GM18909 (cell line): ENCODE measurements around the gene ADA.
"Not testable (repeated sequence)": the region's sequence is repeated elsewhere in the genome, so short reads cannot be mapped to it uniquely, and the experiment has no call there.

ENCODE experiments used
- ATAC-seq: cut with Tn5 transposase; IDR thresholded peaks from one replicate; pipeline ENCODE4 v1.9.1; 2021; ENCODE audit warnings: mild to moderate bottlenecking; ENCODE audit not compliant: unreplicated experiment, poor library complexity

ADA gene

DNA sequence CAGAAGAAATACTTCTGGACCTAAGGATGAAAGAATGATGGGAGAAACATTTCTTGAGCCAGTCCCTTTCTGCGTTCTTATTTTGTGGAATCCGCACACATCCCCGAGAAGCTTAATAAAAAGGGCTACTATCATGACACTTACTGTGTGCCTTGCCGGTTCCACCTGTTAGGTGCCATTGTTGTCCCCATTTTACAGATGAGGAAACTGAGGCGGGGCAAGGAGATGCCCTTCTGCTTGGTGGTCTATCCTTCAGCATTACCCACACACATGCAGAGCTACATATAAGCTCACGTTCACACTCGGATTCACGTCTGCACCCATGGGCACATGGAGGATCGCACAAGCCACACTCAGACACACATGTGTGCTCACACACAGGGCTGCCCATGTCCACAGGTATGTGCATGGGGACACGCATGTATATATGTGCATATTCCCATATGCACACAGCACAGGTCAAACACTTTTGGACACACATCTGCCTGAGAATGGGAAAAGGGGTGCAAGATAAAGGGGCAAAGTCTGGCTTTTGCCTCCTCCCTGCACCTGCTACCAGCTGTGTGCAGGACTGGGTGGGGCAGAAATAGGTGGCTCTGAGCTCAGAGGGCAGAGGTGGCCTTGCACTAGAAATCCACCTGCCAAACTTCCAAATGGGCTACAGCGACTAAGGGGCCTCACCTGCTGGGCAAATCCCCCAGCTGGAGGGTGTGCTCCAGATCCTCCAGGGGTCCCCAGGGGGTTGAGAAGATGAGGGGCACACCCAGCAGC, 30.5 kb upstream of the ADA start:
- ATAC-seq = no peak

DNA sequence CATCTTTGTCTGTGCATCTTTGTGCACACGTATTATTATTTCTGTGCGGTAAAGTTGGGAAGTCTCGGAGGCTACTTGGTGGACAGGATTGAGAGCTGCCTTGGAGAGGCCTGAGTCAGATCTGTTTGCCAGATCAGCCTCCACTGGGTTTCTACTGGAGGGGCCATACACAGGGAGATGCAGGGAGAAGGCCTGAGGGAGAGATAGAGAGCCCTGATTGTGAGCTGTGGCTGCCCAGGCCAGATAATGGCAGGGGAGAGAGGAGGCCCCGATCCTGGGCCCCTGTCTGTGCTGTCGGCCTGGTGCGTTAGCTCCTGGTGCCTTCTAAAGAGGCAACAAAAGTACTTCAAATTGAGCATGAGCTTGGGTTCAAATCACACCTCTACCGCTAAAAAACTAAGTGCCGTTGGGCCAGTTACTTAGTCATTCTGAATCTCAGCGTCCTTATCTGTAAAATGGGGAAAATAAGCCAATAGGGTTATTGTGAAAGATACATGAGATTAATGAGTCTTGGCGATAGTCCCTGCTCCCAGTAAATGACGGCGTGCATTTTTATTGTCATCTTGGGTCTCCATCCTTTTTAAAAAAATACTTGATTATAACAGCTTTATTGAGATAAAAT, 27.6 kb upstream of the ADA start:
- ATAC-seq = no peak

DNA sequence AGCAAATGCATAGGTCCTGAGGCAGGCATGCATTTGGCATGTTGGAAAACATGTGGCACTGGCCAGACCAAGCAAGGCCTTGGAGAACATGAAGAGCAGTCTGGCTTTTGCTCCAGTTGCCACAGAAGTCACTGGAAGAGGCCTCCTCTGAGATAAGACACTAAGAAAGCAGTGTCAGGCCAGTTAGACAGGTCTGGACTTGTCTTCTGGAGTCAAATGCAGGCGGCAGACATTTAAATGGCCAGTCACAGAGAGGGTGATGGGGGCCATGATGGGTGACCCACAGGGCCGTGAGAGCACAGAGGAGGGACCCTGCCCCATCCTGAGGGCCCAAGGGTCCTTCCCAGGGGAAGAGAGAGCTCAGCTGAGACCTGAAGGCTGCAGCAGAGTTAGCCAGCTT, 26.7 kb upstream of the ADA start:
- no peak for ATAC-seq

DNA sequence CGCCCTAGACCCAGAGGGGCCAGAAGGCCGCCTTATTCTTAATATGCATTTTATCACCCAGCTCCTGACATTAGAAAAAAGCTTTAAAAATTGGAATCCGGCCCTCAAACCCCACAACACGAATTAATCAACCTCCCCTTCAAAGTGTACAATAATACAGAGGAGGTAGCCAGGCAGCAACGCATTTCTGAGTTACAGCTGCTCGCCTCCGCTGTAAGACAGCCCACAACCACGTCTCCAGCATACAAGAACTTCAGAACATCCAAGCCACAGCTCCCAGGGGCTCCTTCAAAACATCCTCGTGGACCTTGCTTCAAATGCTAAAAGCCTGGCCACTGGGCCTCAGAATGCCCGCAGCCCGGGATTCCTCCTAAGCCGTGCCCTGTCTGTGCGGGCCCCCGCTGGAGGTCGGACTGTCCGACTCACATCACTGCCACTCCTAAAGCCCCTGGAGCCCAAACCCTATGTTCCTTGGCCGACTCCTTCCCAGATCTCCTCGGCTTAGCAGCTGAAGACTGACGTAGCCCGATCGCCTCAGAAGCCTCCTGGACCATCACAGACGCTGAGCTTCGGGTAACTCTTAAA, 20.9 kb upstream of the ADA start:
- not testable (repeated sequence) for ATAC-seq

DNA sequence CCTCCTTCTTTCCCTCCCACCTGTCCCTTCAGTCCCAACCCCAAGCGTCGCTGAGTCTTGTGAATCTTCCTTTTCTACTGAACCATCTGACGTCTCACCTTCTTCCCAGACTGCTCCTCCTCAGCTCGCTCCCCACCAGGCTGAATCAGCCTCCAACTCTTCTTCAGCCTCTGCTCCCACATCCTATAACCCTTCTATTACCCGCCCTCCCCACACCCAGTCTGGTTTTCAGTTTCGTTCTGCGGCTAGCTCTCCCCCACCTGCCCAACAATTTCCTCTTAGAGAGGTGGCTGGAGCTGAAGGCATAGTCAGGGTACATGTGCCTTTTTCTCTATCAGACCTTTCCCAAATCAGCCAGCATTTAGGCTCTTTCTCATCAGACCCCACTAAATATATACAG, 20.0 kb upstream of the ADA start:
- not testable (repeated sequence) for ATAC-seq

DNA sequence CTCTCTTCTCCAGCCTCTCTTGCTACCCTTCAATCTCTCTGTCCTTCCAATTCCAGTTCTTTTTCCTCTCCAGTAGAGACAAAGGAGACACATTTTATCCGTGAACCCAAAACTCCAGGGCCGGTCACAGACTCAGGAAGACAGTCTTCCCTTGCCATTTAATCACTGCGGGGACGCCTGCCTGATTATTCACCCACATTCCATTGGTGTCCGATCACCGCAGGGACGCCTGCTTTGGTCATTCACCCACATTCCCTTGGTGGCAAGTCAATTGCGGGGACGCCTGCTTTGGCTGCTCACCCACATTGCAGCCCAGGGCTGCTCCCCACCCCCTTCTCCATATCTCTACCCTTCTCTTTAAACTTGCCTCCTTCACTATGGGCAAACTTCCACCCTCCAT, 19.4 kb upstream of the ADA start:
- ATAC-seq = not testable (repeated sequence)

DNA sequence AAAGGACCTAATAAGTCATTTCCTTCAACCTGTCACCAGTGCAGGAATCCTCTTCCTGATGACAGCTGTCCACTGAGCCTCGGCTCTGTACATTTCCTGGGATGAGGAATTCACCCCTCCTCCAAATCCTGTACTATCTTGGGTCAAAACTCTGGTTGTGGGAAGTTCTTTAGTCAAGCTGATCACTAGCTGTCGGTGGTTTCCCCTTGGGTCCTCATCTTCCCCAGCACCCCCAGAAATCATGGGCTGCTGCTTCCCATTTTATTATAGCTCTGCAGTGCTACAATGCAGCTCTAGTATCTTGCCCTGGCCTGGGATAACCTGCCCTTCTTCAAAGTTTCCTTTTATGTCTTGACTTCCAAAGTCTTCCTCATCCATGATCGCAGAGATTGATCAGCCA, 14.6 kb upstream of the ADA start:
- ATAC-seq = no peak

DNA sequence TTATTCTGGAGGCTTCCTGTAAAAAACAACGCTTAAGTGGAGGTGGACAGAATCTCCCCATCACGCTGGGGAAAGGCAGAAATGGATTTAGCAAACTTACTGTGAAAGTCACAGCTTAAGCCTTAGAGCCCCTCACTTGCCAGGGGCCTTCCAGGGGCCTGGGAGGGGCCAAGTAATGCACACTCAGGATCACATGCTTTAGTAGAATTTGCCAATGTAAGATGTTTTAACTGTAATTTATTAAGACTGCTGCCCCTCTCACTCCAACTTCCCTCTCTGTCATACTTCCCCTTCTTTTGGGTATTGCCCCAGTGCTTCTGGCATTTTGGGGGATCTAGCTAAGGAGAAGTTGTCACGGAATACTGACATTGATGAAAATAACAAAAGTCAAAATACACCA, 12.6 kb upstream of the ADA start:
- ATAC-seq = no peak

DNA sequence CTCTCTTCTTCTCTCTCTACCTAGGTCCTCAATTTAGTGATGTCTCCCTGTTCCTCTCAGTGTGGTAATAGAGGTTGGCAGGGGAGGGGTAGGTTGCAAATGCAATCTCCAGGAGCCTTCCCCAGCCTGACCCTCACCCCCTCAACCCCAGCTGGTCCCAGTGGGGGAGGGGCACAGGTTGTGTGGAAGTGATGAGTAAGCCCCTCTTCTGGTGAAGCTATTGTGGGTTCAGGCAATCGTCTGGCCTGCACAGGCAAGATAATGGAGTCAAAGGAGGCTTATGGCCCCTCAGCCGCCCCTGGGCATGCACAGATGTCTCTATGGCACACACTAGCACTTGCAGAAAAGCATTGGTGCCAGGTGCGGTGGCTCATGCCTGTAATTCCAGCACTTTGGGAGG, 10.8 kb upstream of the ADA start:
- no peak for ATAC-seq

DNA sequence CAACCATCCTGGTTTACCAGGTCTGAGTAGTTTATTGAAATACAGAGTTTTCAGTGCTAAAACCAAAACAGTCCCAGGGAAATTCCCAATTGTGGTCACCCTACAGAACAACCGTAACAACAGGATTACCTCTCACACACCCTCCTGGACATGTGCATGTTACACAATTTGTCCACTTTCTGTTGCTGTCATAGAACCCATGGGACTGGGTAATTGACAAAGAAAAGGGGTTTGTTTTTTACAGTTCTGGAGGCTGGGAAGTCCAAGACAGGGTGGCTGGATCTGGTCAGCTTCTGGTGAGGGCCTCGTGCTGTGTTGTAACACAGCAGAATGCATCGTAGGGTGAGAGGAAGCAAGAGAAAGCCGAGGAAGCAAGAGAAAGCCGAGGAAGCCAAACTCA, 9.1 kb upstream of the ADA start:
- ATAC-seq = no peak

DNA sequence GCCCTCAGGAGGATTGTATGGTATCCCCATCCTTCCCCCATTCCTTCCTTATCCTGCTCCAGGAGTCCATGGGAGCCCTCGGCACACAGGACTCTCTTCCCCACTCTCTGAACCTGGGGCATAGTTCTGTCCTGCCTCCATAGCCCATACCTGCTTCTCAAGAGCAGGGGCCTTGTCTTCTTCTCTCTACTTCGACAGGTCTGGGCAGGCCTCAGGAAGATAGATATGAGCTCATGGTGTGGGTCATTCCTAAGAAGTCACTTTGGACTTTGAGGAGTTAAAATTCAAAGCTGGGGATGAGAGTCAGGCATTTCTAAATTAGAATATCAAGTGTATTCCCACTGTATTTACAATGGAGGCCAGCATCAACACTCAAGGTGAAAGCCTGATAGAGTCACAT, 8.4 kb upstream of the ADA start:
- no peak for ATAC-seq

DNA sequence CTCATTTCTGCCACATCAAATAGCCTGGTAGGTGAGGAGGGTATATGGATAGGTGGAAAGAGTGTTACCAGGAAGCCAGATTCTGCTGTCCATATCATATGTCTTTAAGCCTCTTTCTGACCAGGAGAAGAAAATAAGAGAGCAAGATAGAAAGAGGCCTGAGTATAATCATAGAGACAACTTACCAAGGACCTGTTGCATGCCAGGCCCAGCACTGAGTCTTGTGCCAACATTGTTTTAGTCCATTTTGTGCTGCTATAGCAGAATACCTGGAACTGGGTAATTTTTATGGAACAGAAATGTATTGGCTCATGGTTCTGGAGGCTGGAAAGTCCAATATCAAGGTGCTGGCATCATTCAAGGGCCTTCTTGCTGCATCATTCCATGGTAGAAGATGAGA, 7.3 kb upstream of the ADA start:
- ATAC-seq = no peak

DNA sequence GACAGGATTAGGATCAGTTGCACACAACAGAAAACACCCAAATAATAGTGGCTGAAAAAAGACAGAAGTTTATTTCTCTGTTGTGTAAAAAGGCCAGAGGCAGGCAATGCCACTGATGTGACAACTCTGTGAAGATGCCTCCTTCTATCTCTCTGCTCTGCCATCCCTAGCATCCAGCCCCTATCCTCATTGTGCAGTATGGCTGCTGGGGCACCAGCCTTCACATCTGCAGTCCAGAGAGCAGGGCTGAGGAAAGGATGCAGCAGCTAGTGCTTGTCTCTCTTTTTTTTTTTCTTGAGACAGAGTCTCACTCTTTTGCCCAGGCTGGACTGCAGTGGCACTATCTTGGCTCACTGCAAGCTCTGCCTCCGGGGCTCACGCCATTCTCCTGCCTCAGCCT, 6.4 kb upstream of the ADA start:
- ATAC-seq = no peak

DNA sequence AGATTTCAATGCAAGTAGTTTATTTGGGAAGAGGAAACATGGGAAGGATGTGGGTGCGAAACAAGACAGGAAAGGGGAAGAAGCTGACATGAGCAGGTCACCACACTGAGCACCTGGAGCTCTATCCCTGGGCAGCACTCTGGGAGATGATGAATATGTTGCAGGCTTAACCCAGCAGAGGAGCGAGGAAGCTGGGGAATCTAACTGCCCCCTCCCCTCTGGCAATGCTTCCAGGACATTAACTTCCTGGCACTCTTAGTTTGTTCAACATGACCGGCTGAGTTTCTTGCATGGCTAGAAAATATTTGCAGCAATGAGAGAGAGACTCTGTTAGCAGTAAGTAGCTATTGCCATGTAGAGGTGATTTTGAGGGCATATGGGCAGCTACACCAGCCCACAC, 4.9 kb upstream of the ADA start:
- no peak for ATAC-seq

DNA sequence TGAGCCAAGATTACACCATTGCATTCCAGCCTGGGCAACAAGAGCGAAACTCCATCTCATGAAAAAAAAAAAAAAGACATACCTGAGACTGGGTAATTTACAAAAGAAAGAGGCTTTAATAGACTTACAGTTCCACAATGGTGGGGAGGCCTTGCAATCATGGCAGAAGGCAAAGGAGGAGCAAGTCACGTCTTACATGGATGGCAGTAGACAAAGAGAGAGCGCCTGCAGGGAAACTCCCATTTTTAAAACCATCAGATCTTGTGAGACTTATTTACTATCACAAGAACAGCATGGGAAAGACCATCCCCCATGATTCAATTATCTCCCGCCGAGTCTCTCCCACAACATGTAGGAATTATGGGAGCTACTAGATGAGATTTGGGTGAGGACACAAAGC, 2.7 kb upstream of the ADA start:
- ATAC-seq = not testable (repeated sequence)

DNA sequence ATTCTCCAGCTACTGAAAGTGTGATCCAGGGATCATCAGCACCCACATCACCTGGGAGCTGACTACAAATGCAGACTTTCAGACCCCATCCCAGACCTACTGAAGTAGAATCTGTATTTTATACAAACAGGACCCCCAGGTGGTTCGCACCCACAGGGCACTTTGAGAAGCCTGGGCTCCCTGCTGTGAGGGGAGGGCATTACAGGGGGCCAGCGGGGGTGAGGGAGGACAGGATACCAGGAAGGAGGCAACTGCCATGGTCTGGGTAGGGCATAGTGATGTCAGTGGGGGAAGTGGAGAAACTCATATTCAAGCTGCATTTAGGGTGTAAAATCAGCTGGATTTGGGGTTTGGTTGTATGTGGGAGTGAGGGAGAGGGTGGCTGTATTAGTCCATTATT, 2.0 kb upstream of the ADA start:
- no peak for ATAC-seq

DNA sequence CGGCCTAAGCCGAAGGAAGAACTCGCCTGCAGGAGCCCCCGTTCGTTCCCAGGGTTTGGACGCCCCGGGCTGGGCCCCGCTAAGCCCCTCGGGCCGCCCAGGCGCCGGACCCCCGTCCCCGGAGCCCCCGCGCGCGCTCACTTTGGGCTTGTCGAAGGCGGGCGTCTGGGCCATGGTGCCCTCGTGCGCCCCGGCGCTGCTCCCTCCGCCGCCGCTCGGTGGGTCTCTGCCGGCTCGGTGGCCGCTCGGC, 140 bp downstream of the ADA start:
- no peak for ATAC-seq

DNA sequence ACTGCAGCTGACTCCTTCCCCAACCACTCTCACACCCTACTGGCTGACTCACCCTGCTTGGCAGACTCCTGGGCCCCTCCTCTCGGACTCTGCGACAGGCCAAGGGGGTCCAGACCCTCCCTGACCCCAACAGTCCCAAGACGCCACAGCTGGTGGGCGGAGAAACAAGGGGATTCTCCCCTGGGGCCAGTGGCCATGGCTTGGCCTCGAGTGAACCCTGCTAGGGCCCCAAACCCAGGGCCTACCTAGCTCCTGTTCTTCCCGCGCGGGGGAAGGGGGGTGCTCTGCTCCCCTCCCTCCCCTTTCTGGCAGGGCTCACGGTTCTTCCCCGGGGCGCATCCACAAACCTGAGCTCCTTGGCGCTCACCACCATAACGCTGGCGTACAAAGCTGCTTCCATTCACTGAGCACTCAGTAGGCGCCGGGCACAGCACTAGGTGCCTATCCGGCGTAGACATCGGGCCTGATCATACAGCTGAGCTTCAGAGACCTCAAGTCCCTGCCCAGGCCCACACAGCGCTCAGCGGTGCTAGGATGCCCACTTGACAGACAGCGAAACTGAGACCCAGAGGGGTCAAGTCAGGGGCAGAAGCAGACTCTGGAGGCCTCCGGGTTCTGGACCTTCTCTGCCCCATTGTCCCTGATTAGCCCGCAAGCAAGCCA, 597 bp downstream of the ADA start:
- no peak for ATAC-seq

DNA sequence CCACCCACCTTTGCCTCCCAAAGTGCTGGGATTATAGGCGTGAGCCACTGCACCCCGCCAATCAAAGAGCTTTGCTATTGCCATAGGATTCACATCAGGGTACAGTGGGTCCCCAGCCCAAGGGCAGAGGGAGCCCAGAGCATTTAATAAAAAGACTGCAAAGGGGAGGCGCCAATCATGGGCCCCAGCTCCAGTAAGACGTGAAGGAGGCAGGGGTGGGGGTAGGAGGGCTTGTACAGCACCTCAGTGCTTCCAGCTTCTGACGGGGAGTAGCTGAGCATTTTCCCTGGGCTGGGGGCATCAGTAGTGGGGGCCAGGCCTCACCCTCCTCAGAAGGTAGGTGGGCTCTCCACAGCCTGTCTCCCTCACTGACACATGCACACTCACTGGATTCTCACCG, 1.5 kb downstream of the ADA start:
- ATAC-seq = no peak

DNA sequence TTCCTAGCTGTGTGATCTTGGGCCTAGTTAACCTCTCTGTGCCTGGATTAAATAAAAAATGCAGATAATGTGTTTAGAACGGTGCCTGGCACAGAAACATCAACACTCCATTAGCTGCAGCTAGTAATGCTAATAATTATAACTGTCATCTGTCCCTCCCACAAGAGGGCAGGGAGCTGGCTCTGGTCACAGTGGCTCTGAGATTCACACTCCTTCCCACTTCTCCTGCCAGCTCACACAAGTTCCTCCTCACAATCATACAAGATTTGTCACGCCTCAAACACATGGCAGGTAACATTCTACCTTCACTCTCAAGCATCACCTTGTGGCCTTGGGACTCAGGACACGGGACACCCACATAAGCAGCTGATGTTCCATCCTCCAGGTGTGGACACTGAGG, 2.4 kb downstream of the ADA start:
- no peak for ATAC-seq

DNA sequence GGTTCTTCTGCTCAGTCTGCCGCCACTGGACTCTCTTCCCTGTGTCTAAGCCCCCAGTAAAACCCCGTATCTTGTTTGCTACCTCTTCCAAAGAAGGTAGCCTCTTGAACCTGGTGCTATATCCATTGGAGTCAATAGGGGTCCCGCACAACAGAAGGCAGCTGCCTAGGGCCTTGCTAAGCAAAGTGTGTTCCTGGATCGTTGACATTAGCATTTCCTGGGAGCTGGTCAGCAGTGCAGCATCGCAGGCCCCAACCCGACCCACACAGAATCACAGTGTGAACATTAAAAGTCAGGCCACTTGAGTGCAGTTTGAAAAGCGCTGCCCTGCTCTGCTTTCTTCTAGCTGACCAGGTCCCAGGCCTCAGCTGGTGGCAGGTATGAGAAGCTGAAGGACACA, 2.9 kb downstream of the ADA start:
- ATAC-seq = no peak

DNA sequence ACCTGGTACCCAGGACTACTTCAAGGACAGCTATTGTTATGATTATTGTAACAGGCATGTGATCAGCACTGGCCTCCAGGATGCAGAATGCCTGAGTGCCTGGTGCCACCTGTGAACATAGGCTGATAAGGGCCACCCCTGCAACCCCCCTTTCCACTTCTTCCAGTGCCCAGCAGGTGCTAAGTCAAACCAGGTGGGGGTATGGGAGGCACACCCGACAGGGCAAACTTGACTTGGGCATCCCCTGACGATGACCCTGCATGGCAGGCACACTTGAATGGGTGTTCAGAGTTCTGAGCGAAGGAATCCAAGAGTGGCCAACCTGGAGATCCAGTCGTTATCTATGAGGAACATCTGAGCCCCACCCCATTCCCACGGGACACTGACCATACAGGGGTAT, 3.4 kb downstream of the ADA start:
- no peak for ATAC-seq
